Measurements from ENCODE around the gene TIMP2.

DNA sequence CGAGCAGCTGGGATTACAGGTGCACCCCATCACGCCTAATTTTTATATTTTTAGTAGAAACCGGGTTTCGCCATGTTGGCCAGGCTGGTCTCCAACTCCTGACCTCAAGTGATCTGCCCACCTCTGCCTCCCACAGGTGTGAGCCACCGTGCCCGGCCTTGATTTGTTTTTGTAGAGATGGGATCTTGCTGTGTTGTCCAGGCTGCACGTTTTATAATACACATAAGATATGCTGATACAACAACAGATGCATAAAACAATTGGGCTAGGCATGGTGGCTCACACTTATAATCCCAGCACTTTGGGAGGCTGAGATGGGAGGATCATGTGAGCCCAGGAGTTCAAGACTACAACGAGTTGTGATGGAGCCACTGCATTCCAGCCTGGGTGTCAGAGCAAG lies 90.6 kb downstream of the TIMP2 start:
- TF ChIP-seq CTCF (IDR thresholded peaks at IDR 0.05) (no peak), EP300 (IDR thresholded peaks at IDR 0.05; ENCODE audit: low read depth) (no peak), POLR2AphosphoS5 (IDR thresholded peaks at IDR 0.05) (no peak)
